Body of pancreas (tissue), 4 donors: ENCODE data around the gene TEPSIN. TPM values are rescaled to one million over a fixed set of nuclear protein-coding genes. Genes with fewer than 3 reads are reported as not detected.

ENCODE experiments used
- ATAC-seq: fragments of 150-250 bp; one replicate; pipeline ENCODE4 v1.9.1; 2016
- DNase-seq, 4 donors: peaks; one replicate each; pipeline ENCODE4 v3.0.0-alpha.2; 2019
- H3K27ac ChIP-seq, 4 donors: fragments of 200-600 bp; sonication (generic); 1 replicate in 3 of 4; 2 replicates in 1 of 4; pipeline versions ENCODE4 v1.5.1 to v1.6.1; 2016 to 2019; ENCODE audit warnings: mild to moderate bottlenecking in 1 of 4, mixed read lengths in 1 of 4, moderate library complexity in 1 of 4
- H3K27me3 ChIP-seq, 2 donors: fragments of 200-600 bp; sonication (generic); one replicate each; pipeline ENCODE4 v1.6.0; 2016; ENCODE audit warnings: mild to moderate bottlenecking in 1 of 2
- H3K36me3 ChIP-seq, 2 donors: fragments of 200-600 bp; sonication (generic); replicated peaks in 1 of 2; 2 replicates each; pipeline ENCODE4 v1.5.1; 2016; ENCODE audit warnings: low read depth in 2 of 2; ENCODE audit not compliant: insufficient read depth in 1 of 2
- H3K4me1 ChIP-seq: fragments of 200-600 bp; sonication (generic); one replicate; pipeline ENCODE4 v1.6.0; 2016
- H3K4me3 ChIP-seq, 2 donors: fragments of 200-600 bp; sonication (generic); 1 replicate in 1 of 2; 2 replicates in 1 of 2; pipeline ENCODE4 v1.5.1; 2016 to 2019
- H3K9me3 ChIP-seq, 3 donors: fragments of 200-600 bp; sonication (generic); 1 replicate in 2 of 3; 2 replicates in 1 of 3; pipeline ENCODE4 v1.5.1; 2016
- CTCF ChIP-seq, 7 experiments: fragments of 450-650 bp in 4 of 7; fragments of 200-600 bp in 3 of 7; sonication (generic) in 3 of 7; IDR thresholded peaks; one replicate each; pipeline ENCODE4 v1.5.1; 2016 to 2019; ENCODE audit warnings: antibody characterized with exemption in 7 of 7
- POLR2A ChIP-seq, 3 donors: fragments of 450-650 bp; IDR thresholded peaks; one replicate each; pipeline ENCODE4 v1.6.1; 2016; ENCODE audit warnings: antibody characterized with exemption in 3 of 3, mild to moderate bottlenecking in 2 of 3
- WGBS, 2 donors: methylation state at CpG; one replicate each; pipeline ENCODE4 v1.1.5; 2017; 5-methylcytosine and 5-hydroxymethylcytosine counted together
- intact Hi-C: fragments of 100-400 bp; cut with DNase I; formaldehyde crosslinking; loops from one replicate; pipeline ENCODE4 v1.15.1; 2023
- total RNA-seq, 2 donors: library from RNA; depleted of rRNA; stranded (reverse); fragments of >200 nt; gene quantifications; one replicate each; pipeline ENCODE4 v1.1.0, GENCODE V29; 2016

The TEPSIN gene
- total RNA-seq, 2 donors from 2014 or later, result 31.9 to 102 TPM

- peaks cover 4 to 10% of the 10 kb centered on the region in 2 donors for H3K36me3 ChIP-seq
- no peak overlapping the region for H3K4me3 ChIP-seq
- no peak for DNase-seq
- 88 to 89% methylated on average over 11 to 26 of the region's 31 CpGs for WGBS, 2 donors
- TF ChIP-seq CTCF (IDR thresholded peaks at IDR 0.05) (no peak), POLR2A (IDR thresholded peaks at IDR 0.05) (no peak)
- H3K27me3 ChIP-seq, result no peaks in the 10 kb centered on the region
- H3K27ac ChIP-seq, result no peak overlapping the region
- no peaks in the 10 kb centered on the region for H3K9me3 ChIP-seq
- intact Hi-C loops, result loop anchor here (10.0 kb wide), 1 partner anchor 86 kb away; no protein-coding TSS in a partner anchor
- H3K4me1 ChIP-seq, result no peaks in the 10 kb centered on the region
- no peak for ATAC-seq
Measured at GRCh38 chr17:81231121-81231645, 7.7 kb downstream of the TEPSIN start.

DNA sequence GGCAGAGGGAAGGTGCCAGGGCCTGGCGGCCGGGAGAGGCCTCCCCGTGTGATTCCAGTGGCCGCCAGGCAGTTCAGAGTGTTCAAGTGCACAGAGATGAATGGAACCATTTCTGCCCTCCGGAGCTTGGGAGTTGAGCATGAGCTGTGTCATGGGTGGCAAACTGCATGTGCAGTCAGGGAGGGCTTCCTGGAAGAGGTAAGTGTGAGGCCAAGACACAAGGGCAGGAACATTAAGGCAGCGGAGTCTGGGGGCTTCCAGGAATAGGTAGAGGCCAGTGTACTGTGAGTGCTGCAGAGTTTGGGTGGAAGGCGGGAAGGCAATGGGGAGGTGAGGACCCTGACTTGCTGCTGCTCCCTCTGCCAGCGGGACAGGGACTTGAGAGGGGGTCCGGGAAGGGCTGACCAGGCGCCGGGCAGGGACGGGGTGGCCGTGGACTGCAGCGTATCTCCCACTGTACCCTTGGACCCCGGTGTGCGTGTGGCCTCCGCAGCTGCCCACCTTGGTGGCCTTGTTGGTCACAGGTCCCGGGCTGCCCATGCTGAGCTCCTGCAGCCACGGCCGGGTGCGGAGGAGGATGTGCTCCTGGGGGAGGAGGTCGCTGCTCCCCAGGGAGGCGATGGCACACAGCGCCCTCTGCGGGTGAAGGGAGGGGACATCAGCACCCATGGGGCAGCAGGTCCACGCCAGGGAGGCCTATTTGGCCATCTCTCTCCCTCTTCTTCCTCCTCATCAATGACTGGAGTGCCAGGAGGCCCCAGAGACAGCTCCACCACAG is 8.6 kb downstream of the TEPSIN start:
- H3K27ac ChIP-seq, result no peak overlapping the region
- no peak for DNase-seq
- TF ChIP-seq POLR2A (IDR thresholded peaks at IDR 0.05), result no peak
- peak in 4 of 7 experiments; percentile 10 to 20 (median 20) for TF ChIP-seq CTCF (IDR thresholded peaks at IDR 0.05)
- H3K4me1 ChIP-seq, result no peaks in the 10 kb centered on the region
- peaks cover 4 to 10% of the 10 kb centered on the region in 2 donors for H3K36me3 ChIP-seq
- H3K9me3 ChIP-seq, result no peaks in the 10 kb centered on the region
- H3K4me3 ChIP-seq, result no peak overlapping the region
- H3K27me3 ChIP-seq, result no peaks in the 10 kb centered on the region
- intact Hi-C loops, result loop anchor here (10.0 kb wide), 1 partner anchor 85 kb away; no protein-coding TSS in a partner anchor
- WGBS, 2 donors, result 85 to 88% methylated on average over 23 to 24 of the region's 26 CpGs
- ATAC-seq, result no peak

DNA sequence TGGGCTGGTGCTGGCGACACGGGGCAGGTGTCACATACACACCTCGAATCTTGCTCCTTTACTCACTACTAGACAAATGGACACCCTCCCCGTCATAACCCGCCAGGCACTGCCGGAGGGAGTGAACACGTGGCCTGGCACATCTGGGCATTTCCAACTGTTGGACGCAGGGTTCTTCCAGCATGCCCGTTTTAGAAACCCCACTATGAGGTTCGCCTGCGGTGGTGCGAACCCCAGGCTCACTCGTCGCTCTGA is 9.3 kb downstream of the TEPSIN start:
- no peak overlapping the region for H3K4me3 ChIP-seq
- TF ChIP-seq POLR2A (IDR thresholded peaks at IDR 0.05), result no peak
- no peak for TF ChIP-seq CTCF (IDR thresholded peaks at IDR 0.05)
- WGBS, 2 donors, result 91 to 94% methylated on average over 10 to 14 of the region's 14 CpGs
- DNase-seq (no peak), ATAC-seq (no peak)
- no peak overlapping the region for H3K27ac ChIP-seq
- H3K27me3 ChIP-seq, result no peaks in the 10 kb centered on the region
- peaks cover 4 to 10% of the 10 kb centered on the region in 2 donors for H3K36me3 ChIP-seq
- no peaks in the 10 kb centered on the region for H3K4me1 ChIP-seq
- intact Hi-C loops, result no loop called here
- no peaks in the 10 kb centered on the region for H3K9me3 ChIP-seq

DNA sequence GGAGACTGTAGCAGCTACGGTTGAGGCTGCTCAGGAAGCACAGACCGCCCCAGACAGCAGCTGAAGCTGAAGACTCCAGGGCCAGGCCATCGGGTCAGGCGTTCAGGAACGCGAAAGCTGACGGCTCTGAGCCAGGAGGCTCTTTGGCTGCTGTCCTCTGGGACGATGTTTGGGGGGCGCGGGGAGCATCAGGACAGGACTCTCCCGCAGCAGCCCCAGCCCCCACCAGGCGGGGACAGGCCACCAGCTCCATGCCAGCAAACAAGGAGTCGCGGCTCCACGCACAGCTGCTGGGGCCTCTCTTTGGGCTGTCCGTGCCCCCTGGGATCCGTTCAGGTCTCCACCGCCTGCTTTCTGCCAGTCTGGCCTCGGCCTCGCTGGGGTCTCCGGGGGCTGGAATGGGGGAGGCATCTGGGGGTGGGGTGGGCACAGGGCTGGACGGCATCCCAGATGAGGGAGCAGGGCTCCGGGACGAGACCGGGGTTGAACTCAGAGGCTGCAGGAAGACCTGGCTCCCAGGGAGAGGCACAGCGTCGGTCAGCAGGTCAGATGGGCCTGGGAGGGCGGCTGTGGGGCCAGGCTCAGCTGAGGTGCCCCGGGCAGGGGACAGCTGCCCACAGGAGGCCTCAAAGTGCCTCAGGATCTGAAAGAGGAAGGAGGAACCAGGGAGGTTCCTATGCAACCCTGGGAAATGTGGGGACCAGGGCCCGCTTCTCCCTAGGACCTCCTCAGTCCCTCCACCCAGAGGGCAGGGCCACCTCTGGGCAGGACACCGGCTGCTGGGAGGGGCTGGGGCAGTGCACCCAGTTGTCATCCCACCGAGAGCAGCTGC is 9.8 kb downstream of the TEPSIN start:
- Histone ChIP-seq H3K27ac (no peak overlapping the region), H3K27me3 (no peaks in the 10 kb centered on the region), H3K9me3 (no peaks in the 10 kb centered on the region), H3K4me3 (no peak overlapping the region), H3K4me1 (peaks cover under 1% of the 10 kb centered on the region), H3K36me3 (peaks cover 4 to 10% of the 10 kb centered on the region in 2 donors)
- no peak for TF ChIP-seq POLR2A (IDR thresholded peaks at IDR 0.05)
- no peak for TF ChIP-seq CTCF (IDR thresholded peaks at IDR 0.05)
- intact Hi-C loops, result no loop called here
- WGBS, 2 donors, result 79 to 95% methylated on average over 9 to 31 of the region's 32 CpGs
- DNase-seq (no peak), ATAC-seq (no peak)
